ENCODE results near the gene SMIM36. TPM values are rescaled to one million over a fixed set of nuclear protein-coding genes. Genes with fewer than 3 reads are reported as not detected.
"Not testable (repeated sequence)": the region's sequence is repeated elsewhere in the genome, so short reads cannot be mapped to it uniquely, and the experiment has no call there.

SMIM36 gene
- total and polyA plus RNA-seq, 4 donors = not detected

- H3K4me3 ChIP-seq (ENCODE audit: low read length in 2 of 2) = no peak overlapping the region
- intact Hi-C loops (cut with DNase I) = no loop called here
- H3K36me3 ChIP-seq (ENCODE audit: control insufficient read depth in 1 of 2, insufficient read depth in 2 of 2, low read length in 1 of 2) = no peaks in the 10 kb centered on the region
- H3K4me1 ChIP-seq (ENCODE audit: control insufficient read depth in 1 of 2, insufficient read depth in 2 of 2, low read length in 2 of 2) = no peaks in the 10 kb centered on the region
- no peaks in the 10 kb centered on the region for H3K9me3 ChIP-seq (ENCODE audit: control insufficient read depth, low read length)
- no peak overlapping the region for H3K27ac ChIP-seq (ENCODE audit: low read depth in 1 of 2, low read length in 2 of 2)
- ATAC-seq (ENCODE audit: low FRiP score) (no peak), DNase-seq (no peak)
- no peaks in the 10 kb centered on the region for H3K27me3 ChIP-seq (ENCODE audit: control insufficient read depth in 1 of 2, insufficient read depth in 2 of 2, low read length in 1 of 2)
These were observed 9.9 kb upstream of the SMIM36 start for GRCh38 chr17:55521186-55521585.

- H3K9me3 ChIP-seq (ENCODE audit: control insufficient read depth, low read length) = no peaks in the 10 kb centered on the region
- no peak overlapping the region for H3K27ac ChIP-seq (ENCODE audit: low read depth in 1 of 2, low read length in 2 of 2)
- intact Hi-C loops (cut with DNase I) = no loop called here
- no peak for ATAC-seq (ENCODE audit: low FRiP score)
- WGBS, 2 donors = 70 to 77% methylated on average over 5 of the region's 5 CpGs
- DNase-seq = no peak
- no peaks in the 10 kb centered on the region for H3K4me1 ChIP-seq (ENCODE audit: control insufficient read depth in 1 of 2, insufficient read depth in 2 of 2, low read length in 2 of 2)
- H3K36me3 ChIP-seq (ENCODE audit: control insufficient read depth in 1 of 2, insufficient read depth in 2 of 2, low read length in 1 of 2) = no peaks in the 10 kb centered on the region
- no peak overlapping the region for H3K4me3 ChIP-seq (ENCODE audit: low read length in 2 of 2)
- H3K27me3 ChIP-seq (ENCODE audit: control insufficient read depth in 1 of 2, insufficient read depth in 2 of 2, low read length in 1 of 2) = no peaks in the 10 kb centered on the region
These were observed 9.2 kb upstream of the SMIM36 start for GRCh38 chr17:55520402-55520801.

- Histone ChIP-seq H3K4me1 (ENCODE audit: control insufficient read depth in 1 of 2, insufficient read depth in 2 of 2, low read length in 2 of 2) (no peaks in the 10 kb centered on the region), H3K27ac (ENCODE audit: low read depth in 1 of 2, low read length in 2 of 2) (no peak overlapping the region), H3K4me3 (ENCODE audit: low read length in 2 of 2) (no peak overlapping the region), H3K36me3 (ENCODE audit: control insufficient read depth in 1 of 2, insufficient read depth in 2 of 2, low read length in 1 of 2) (no peaks in the 10 kb centered on the region), H3K9me3 (ENCODE audit: control insufficient read depth, low read length) (no peaks in the 10 kb centered on the region), H3K27me3 (ENCODE audit: control insufficient read depth in 1 of 2, insufficient read depth in 2 of 2, low read length in 1 of 2) (no peaks in the 10 kb centered on the region)
- 71 to 73% methylated on average over 5 of the region's 5 CpGs for WGBS, 2 donors
- intact Hi-C loops (cut with DNase I) = loop anchor here in 1 of 2 donors (10.0 kb wide), 1 partner anchor 154 kb away; no protein-coding TSS in a partner anchor
- ATAC-seq (ENCODE audit: low FRiP score) (no peak), DNase-seq (no peak)
These were observed 7.3 kb upstream of the SMIM36 start for GRCh38 chr17:55518510-55518909.

GRCh38 chr17:55513885-55514590, 2.8 kb upstream of the SMIM36 start:
- DNase-seq (peak; percentile 59 to 81), ATAC-seq (ENCODE audit: low FRiP score) (peak; percentile 78)
- intact Hi-C loops (cut with DNase I) = loop anchor here in 1 of 2 donors (10.0 kb wide), 1 partner anchor 149 kb away; no protein-coding TSS in a partner anchor
- no peak overlapping the region for H3K4me3 ChIP-seq (ENCODE audit: low read length in 2 of 2)
- H3K36me3 ChIP-seq (ENCODE audit: control insufficient read depth in 1 of 2, insufficient read depth in 2 of 2, low read length in 1 of 2) = no peaks in the 10 kb centered on the region
- no peaks in the 10 kb centered on the region for H3K4me1 ChIP-seq (ENCODE audit: control insufficient read depth in 1 of 2, insufficient read depth in 2 of 2, low read length in 2 of 2)
- 6 to 7% methylated on average over 5 of the region's 5 CpGs for WGBS, 2 donors
- H3K27ac ChIP-seq (ENCODE audit: low read depth in 1 of 2, low read length in 2 of 2) = no peak overlapping the region
- H3K9me3 ChIP-seq (ENCODE audit: control insufficient read depth, low read length) = no peaks in the 10 kb centered on the region
- H3K27me3 ChIP-seq (ENCODE audit: control insufficient read depth in 1 of 2, insufficient read depth in 2 of 2, low read length in 1 of 2) = peaks cover 0 to 2% of the 10 kb centered on the region in 2 donors

- H3K36me3 ChIP-seq (ENCODE audit: control insufficient read depth in 1 of 2, insufficient read depth in 2 of 2, low read length in 1 of 2); DNase-seq; intact Hi-C loops (cut with DNase I); H3K4me3 ChIP-seq (ENCODE audit: low read length in 2 of 2); ATAC-seq (ENCODE audit: low FRiP score); H3K27ac ChIP-seq (ENCODE audit: low read depth in 1 of 2, low read length in 2 of 2); H3K27me3 ChIP-seq (ENCODE audit: control insufficient read depth in 1 of 2, insufficient read depth in 2 of 2, low read length in 1 of 2); H3K9me3 ChIP-seq (ENCODE audit: control insufficient read depth, low read length); H3K4me1 ChIP-seq (ENCODE audit: control insufficient read depth in 1 of 2, insufficient read depth in 2 of 2, low read length in 2 of 2): not testable (repeated sequence)
- WGBS, 2 donors = 78 to 79% methylated on average over 7 of the region's 7 CpGs
These were observed 3.6 kb downstream of the SMIM36 start for GRCh38 chr17:55507669-55508068.

GRCh38 chr17:55501626-55502025, 9.6 kb downstream of the SMIM36 start:
- DNase-seq; ATAC-seq (ENCODE audit: low FRiP score); H3K27me3 ChIP-seq (ENCODE audit: control insufficient read depth in 1 of 2, insufficient read depth in 2 of 2, low read length in 1 of 2); H3K27ac ChIP-seq (ENCODE audit: low read depth in 1 of 2, low read length in 2 of 2); H3K36me3 ChIP-seq (ENCODE audit: control insufficient read depth in 1 of 2, insufficient read depth in 2 of 2, low read length in 1 of 2); H3K4me1 ChIP-seq (ENCODE audit: control insufficient read depth in 1 of 2, insufficient read depth in 2 of 2, low read length in 2 of 2); H3K4me3 ChIP-seq (ENCODE audit: low read length in 2 of 2); intact Hi-C loops (cut with DNase I); H3K9me3 ChIP-seq (ENCODE audit: control insufficient read depth, low read length): not testable (repeated sequence)
- WGBS, 2 donors = 93 to 96% methylated on average over 10 to 19 of the region's 23 CpGs

- no peak overlapping the region for H3K4me3 ChIP-seq (ENCODE audit: low read length in 2 of 2)
- H3K4me1 ChIP-seq (ENCODE audit: control insufficient read depth in 1 of 2, insufficient read depth in 2 of 2, low read length in 2 of 2) = no peaks in the 10 kb centered on the region
- intact Hi-C loops (cut with DNase I) = no loop called here
- no peaks in the 10 kb centered on the region for H3K36me3 ChIP-seq (ENCODE audit: control insufficient read depth in 1 of 2, insufficient read depth in 2 of 2, low read length in 1 of 2)
- H3K27me3 ChIP-seq (ENCODE audit: control insufficient read depth in 1 of 2, insufficient read depth in 2 of 2, low read length in 1 of 2) = no peaks in the 10 kb centered on the region
- no peak overlapping the region for H3K27ac ChIP-seq (ENCODE audit: low read depth in 1 of 2, low read length in 2 of 2)
- DNase-seq = no peak
- WGBS, 2 donors = 18 to 27% methylated on average over 3 of the region's 3 CpGs
- no peaks in the 10 kb centered on the region for H3K9me3 ChIP-seq (ENCODE audit: control insufficient read depth, low read length)
- ATAC-seq (ENCODE audit: low FRiP score) = no peak
These were observed 11.1 kb downstream of the SMIM36 start for GRCh38 chr17:55500103-55500502.

- WGBS, 2 donors = 57 to 65% methylated on average over 8 of the region's 8 CpGs
- Histone ChIP-seq H3K27me3 (ENCODE audit: control insufficient read depth in 1 of 2, insufficient read depth in 2 of 2, low read length in 1 of 2) (no peaks in the 10 kb centered on the region), H3K27ac (ENCODE audit: low read depth in 1 of 2, low read length in 2 of 2) (no peak overlapping the region), H3K36me3 (ENCODE audit: control insufficient read depth in 1 of 2, insufficient read depth in 2 of 2, low read length in 1 of 2) (no peaks in the 10 kb centered on the region), H3K4me1 (ENCODE audit: control insufficient read depth in 1 of 2, insufficient read depth in 2 of 2, low read length in 2 of 2) (no peaks in the 10 kb centered on the region), H3K9me3 (ENCODE audit: control insufficient read depth, low read length) (no peaks in the 10 kb centered on the region), H3K4me3 (ENCODE audit: low read length in 2 of 2) (no peak overlapping the region)
- ATAC-seq (ENCODE audit: low FRiP score) (peak; percentile 76), DNase-seq (no peak)
- intact Hi-C loops (cut with DNase I) = no loop called here
These were observed 15.0 kb downstream of the SMIM36 start for GRCh38 chr17:55496094-55496881.

- ATAC-seq (ENCODE audit: low FRiP score) (no peak), DNase-seq (no peak)
- H3K4me1 ChIP-seq (ENCODE audit: control insufficient read depth in 1 of 2, insufficient read depth in 2 of 2, low read length in 2 of 2) = no peaks in the 10 kb centered on the region
- 46 to 56% methylated on average over 3 of the region's 3 CpGs for WGBS, 2 donors
- H3K4me3 ChIP-seq (ENCODE audit: low read length in 2 of 2) = no peak overlapping the region
- no peaks in the 10 kb centered on the region for H3K36me3 ChIP-seq (ENCODE audit: control insufficient read depth in 1 of 2, insufficient read depth in 2 of 2, low read length in 1 of 2)
- no peaks in the 10 kb centered on the region for H3K9me3 ChIP-seq (ENCODE audit: control insufficient read depth, low read length)
- H3K27ac ChIP-seq (ENCODE audit: low read depth in 1 of 2, low read length in 2 of 2) = no peak overlapping the region
- H3K27me3 ChIP-seq (ENCODE audit: control insufficient read depth in 1 of 2, insufficient read depth in 2 of 2, low read length in 1 of 2) = no peaks in the 10 kb centered on the region
- intact Hi-C loops (cut with DNase I) = no loop called here
These were observed 16.0 kb downstream of the SMIM36 start for GRCh38 chr17:55495239-55495638.
